Trophoblast cell (in vitro differentiated cells and primary cell): ENCODE data around the gene PJA1.
A peak's percentile ranks its signal among the peaks of the same experiment; 100 is the strongest.

Source experiments
- DNase-seq, 2 donors: peaks; one replicate each; pipeline ENCODE4 v3.0.0-alpha.2; 2016
- H2AFZ ChIP-seq: 2 replicates; pipeline ENCODE4 v1.6.1; 2013; ENCODE audit warnings: low read length, moderate library complexity, mild to moderate bottlenecking; ENCODE audit not compliant: insufficient read depth, poor library complexity
- H2AK5ac ChIP-seq: 2 replicates; pipeline ENCODE4 v1.6.1; 2013; ENCODE audit warnings: mild to moderate bottlenecking, low read length
- H2BK120ac ChIP-seq: 2 replicates; pipeline ENCODE4 v1.6.1; 2013; ENCODE audit warnings: low read length, mild to moderate bottlenecking, moderate library complexity; ENCODE audit not compliant: insufficient read depth, poor library complexity
- H2BK12ac ChIP-seq: 2 replicates; pipeline ENCODE4 v1.6.1; 2013; ENCODE audit warnings: mild to moderate bottlenecking, low read length, moderate library complexity
- H2BK5ac ChIP-seq: 2 replicates; pipeline ENCODE4 v1.6.1; 2013; ENCODE audit warnings: low read length, low read depth, moderate library complexity, mild to moderate bottlenecking; ENCODE audit not compliant: poor library complexity
- H3K14ac ChIP-seq: 2 replicates; pipeline ENCODE4 v1.6.1; 2013; ENCODE audit warnings: mild to moderate bottlenecking, low read length
- H3K18ac ChIP-seq: 2 replicates; pipeline ENCODE4 v1.6.1; 2013; ENCODE audit warnings: mild to moderate bottlenecking, low read length
- H3K23ac ChIP-seq: 2 replicates; pipeline ENCODE4 v1.6.1; 2013; ENCODE audit warnings: low read length
- H3K27ac ChIP-seq: 2 replicates; pipeline ENCODE4 v1.5.1; 2013; ENCODE audit warnings: low read depth, mild to moderate bottlenecking, inconsistent platforms, low read length, moderate library complexity
- H3K27me3 ChIP-seq: 2 replicates; pipeline ENCODE4 v1.6.1; 2013; ENCODE audit warnings: inconsistent platforms, mild to moderate bottlenecking, low read length, moderate library complexity; ENCODE audit not compliant: insufficient read depth
- H3K36me3 ChIP-seq, 2 experiments: 1 replicate in 1 of 2; 2 replicates in 1 of 2; pipeline ENCODE4 v1.6.1; 2013; ENCODE audit warnings: low read length in 2 of 2, mild to moderate bottlenecking in 2 of 2, moderate library complexity in 1 of 2; ENCODE audit not compliant: insufficient read depth in 2 of 2, control insufficient read depth in 1 of 2
- H3K4ac ChIP-seq: 2 replicates; pipeline ENCODE4 v1.6.1; 2013; ENCODE audit warnings: low read depth, mild to moderate bottlenecking, low read length, moderate library complexity
- H3K4me1 ChIP-seq, 2 experiments: 1 replicate in 1 of 2; 2 replicates in 1 of 2; pipeline ENCODE4 v1.6.1; 2013; ENCODE audit warnings: low read length in 2 of 2, mild to moderate bottlenecking in 2 of 2, moderate library complexity in 1 of 2; ENCODE audit not compliant: insufficient read depth in 2 of 2, control insufficient read depth in 1 of 2
- H3K4me2 ChIP-seq: 2 replicates; pipeline ENCODE4 v1.6.1; 2013; ENCODE audit warnings: inconsistent platforms, mild to moderate bottlenecking, low read length, moderate library complexity
- H3K4me3 ChIP-seq: 2 replicates; pipeline ENCODE4 v1.5.1; 2013; ENCODE audit warnings: mild to moderate bottlenecking, low read depth, low read length, inconsistent platforms
- H3K79me1 ChIP-seq: one replicate; pipeline ENCODE4 v1.6.1; 2013; ENCODE audit warnings: low read length
- H3K79me2 ChIP-seq: 2 replicates; pipeline ENCODE4 v1.6.1; 2013; ENCODE audit warnings: low read length, mild to moderate bottlenecking; ENCODE audit not compliant: control insufficient read depth, insufficient read depth, poor library complexity
- H3K9ac ChIP-seq: 2 replicates; pipeline ENCODE4 v1.6.1; 2013; ENCODE audit warnings: mild to moderate bottlenecking, low read length
- H3K9me3 ChIP-seq: 2 replicates; pipeline ENCODE4 v1.6.1; 2013; ENCODE audit warnings: low read depth, mild to moderate bottlenecking, control low read depth, inconsistent platforms, low read length; ENCODE audit not compliant: insufficient read depth
- H4K12ac ChIP-seq: 2 replicates; pipeline ENCODE4 v1.6.1; 2013; ENCODE audit warnings: low read depth, mild to moderate bottlenecking, low read length, moderate library complexity
- H4K8ac ChIP-seq: 2 replicates; pipeline ENCODE4 v1.6.1; 2013; ENCODE audit warnings: low read depth, mild to moderate bottlenecking, low read length, moderate library complexity
- H4K91ac ChIP-seq: one replicate; pipeline ENCODE4 v1.6.1; 2013; ENCODE audit warnings: low read depth, mild to moderate bottlenecking, low read length, moderate library complexity
- WGBS: extraction: QIAGEN DNeasy Blood & Tissue Kit; methylation state at CpG from one replicate; pipeline ENCODE4 v1.1.7; 2013; ENCODE audit warnings: missing lambda C conversion rate; ENCODE audit not compliant: insufficient read length, insufficient coverage; ENCODE audit errors: extremely low coverage; 5-methylcytosine and 5-hydroxymethylcytosine counted together

PJA1 gene

DNA sequence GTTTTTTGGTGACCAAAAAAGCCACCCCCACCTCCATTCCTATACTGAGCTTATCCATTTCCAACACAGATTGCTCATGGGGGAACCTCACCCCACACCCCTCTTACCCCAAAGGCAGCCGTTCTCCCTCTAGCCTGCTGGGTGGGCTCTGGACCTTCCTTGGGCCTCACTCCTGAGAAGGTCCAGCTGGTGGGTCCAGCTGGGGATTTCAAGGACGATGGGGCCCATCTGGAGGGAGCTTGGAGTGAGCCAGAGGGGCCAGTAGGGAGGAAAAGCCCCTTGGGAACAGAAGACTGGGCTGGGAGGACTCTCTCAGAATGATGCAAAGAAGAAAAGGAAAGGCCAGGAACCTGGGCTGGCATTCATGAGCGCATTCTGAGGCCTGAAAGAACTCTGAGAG, 42.0 kb upstream of the PJA1 start:
- H4K8ac ChIP-seq, result no peak overlapping the region
- H3K36me3 ChIP-seq, result no peaks in the 10 kb centered on the region
- H3K23ac ChIP-seq, result no peak overlapping the region
- no peak overlapping the region for H4K12ac ChIP-seq
- H3K4ac ChIP-seq, result no peak overlapping the region
- no peak overlapping the region for H3K27ac ChIP-seq
- no peaks in the 10 kb centered on the region for H3K27me3 ChIP-seq
- no peaks in the 10 kb centered on the region for H3K79me1 ChIP-seq
- H3K79me2 ChIP-seq, result no peaks in the 10 kb centered on the region
- DNase-seq, result no peak
- H2BK5ac ChIP-seq, result no peak overlapping the region
- H3K9ac ChIP-seq, result no peak overlapping the region
- no peak overlapping the region for H2AK5ac ChIP-seq
- no peak overlapping the region for H3K14ac ChIP-seq
- H2BK12ac ChIP-seq, result no peak overlapping the region
- no peak overlapping the region for H3K18ac ChIP-seq
- H3K9me3 ChIP-seq, result no peaks in the 10 kb centered on the region
- H3K4me3 ChIP-seq, result no peak overlapping the region
- peaks cover 0 to 3% of the 10 kb centered on the region in 2 experiments for H3K4me1 ChIP-seq
- H3K4me2 ChIP-seq, result no peak overlapping the region
- H2AFZ ChIP-seq, result no peak overlapping the region
- H2BK120ac ChIP-seq, result no peak overlapping the region
- no peak overlapping the region for H4K91ac ChIP-seq
- WGBS, result no CpG with 5 or more reads among the region's 3 CpGs

DNA sequence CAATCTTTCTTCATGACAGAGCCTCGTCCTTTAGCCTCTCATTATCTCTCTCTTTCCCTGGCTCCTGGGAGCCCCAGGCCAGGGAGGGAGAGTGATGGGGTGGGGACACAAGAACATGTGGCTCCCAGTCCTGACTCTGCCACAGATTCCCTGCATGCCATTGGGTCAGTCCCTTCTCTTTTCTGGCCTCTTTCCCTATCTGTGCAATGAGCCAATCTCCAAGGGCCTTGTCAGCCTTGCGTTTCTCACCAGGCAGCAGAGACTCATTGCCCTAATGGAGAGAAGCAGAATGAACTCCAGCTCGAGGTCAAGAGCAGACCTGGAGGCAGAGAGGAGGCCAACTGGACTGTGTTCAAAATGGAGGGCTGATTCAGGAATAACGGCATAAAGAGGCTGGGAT, 38.4 kb upstream of the PJA1 start:
- Histone ChIP-seq H3K4me1 (peaks cover 0 to 3% of the 10 kb centered on the region in 2 experiments), H2BK12ac (no peak overlapping the region), H3K18ac (no peak overlapping the region), H2BK120ac (no peak overlapping the region), H2AK5ac (no peak overlapping the region), H3K27me3 (no peaks in the 10 kb centered on the region), H3K4ac (no peak overlapping the region), H3K4me2 (no peak overlapping the region), H3K79me1 (no peaks in the 10 kb centered on the region), H3K79me2 (no peaks in the 10 kb centered on the region), H3K23ac (no peak overlapping the region), H4K91ac (no peak overlapping the region), H3K9me3 (no peaks in the 10 kb centered on the region), H2AFZ (no peak overlapping the region), H2BK5ac (no peak overlapping the region), H4K8ac (no peak overlapping the region), H4K12ac (no peak overlapping the region), H3K4me3 (no peak overlapping the region), H3K36me3 (no peaks in the 10 kb centered on the region), H3K14ac (no peak overlapping the region), H3K27ac (no peak overlapping the region), H3K9ac (no peak overlapping the region)
- DNase-seq, result no peak
- WGBS, result no CpG with 5 or more reads among the region's 4 CpGs

DNA sequence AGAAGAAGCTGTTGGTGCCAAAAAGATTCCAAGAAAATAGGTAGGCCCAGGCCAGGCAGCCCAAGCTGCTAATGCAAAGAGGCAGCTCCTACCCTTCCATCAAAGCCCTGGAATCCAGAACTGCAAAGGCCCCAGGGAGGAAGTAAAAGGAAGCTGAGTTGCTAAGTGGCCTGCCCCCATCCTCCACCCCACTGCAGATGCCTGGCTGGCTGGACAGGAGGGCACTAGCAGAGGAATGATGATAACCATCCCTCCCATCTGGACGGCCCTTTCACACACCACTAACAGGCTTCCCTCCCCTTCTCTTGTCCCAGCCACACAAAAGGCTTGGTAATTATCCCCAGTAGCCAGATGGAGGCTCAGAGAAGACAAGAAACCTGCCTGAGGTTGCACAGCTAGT, 32.4 kb upstream of the PJA1 start:
- Histone ChIP-seq H2AK5ac (no peak overlapping the region), H3K79me1 (no peaks in the 10 kb centered on the region), H3K14ac (no peak overlapping the region), H2BK5ac (no peak overlapping the region), H3K4me1 (peaks cover 19 to 30% of the 10 kb centered on the region in 2 experiments), H3K4me2 (peak overlapping the region; percentile 4), H3K18ac (no peak overlapping the region), H3K4ac (no peak overlapping the region), H2BK120ac (no peak overlapping the region), H2AFZ (no peak overlapping the region), H2BK12ac (no peak overlapping the region), H3K9ac (no peak overlapping the region), H3K27me3 (no peaks in the 10 kb centered on the region), H3K4me3 (no peak overlapping the region), H3K9me3 (no peaks in the 10 kb centered on the region), H4K8ac (no peak overlapping the region), H3K36me3 (no peaks in the 10 kb centered on the region), H4K91ac (no peak overlapping the region), H3K79me2 (no peaks in the 10 kb centered on the region), H3K23ac (no peak overlapping the region), H4K12ac (no peak overlapping the region), H3K27ac (peak overlapping the region; percentile 43)
- DNase-seq, result peak in 1 of 2 donors; percentile 7
- WGBS, result no CpG with 5 or more reads among the region's 1 CpG

DNA sequence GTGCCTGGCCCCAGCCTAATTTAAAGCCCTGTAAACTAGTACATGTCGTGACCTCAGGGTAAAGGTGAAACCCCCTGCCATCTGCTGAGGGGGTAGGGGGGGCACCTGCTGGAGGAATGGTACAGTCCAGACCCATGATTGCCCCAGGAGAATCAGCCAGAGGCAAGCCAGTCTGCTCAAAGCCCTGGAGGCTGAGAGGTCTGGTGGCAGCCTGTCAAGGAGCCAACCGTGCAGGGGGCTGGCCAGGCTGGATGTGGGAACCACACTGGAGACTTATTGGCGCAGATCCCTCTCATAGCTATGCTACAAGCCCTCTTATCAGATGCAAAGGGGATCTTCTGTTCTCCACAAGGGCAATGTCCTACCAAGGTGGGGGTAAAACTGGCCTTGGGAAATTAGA, 31.4 kb upstream of the PJA1 start:
- no peaks in the 10 kb centered on the region for H3K9me3 ChIP-seq
- no peak overlapping the region for H2BK120ac ChIP-seq
- no peak overlapping the region for H3K27ac ChIP-seq
- H3K14ac ChIP-seq, result no peak overlapping the region
- H2BK12ac ChIP-seq, result no peak overlapping the region
- no peaks in the 10 kb centered on the region for H3K79me2 ChIP-seq
- no peak overlapping the region for H4K12ac ChIP-seq
- no peaks in the 10 kb centered on the region for H3K79me1 ChIP-seq
- H3K36me3 ChIP-seq, result no peaks in the 10 kb centered on the region
- H3K9ac ChIP-seq, result no peak overlapping the region
- no peak overlapping the region for H4K8ac ChIP-seq
- DNase-seq, result no peak
- H4K91ac ChIP-seq, result no peak overlapping the region
- H3K4me3 ChIP-seq, result no peak overlapping the region
- H2BK5ac ChIP-seq, result no peak overlapping the region
- no peak overlapping the region for H3K18ac ChIP-seq
- peaks cover 19 to 33% of the 10 kb centered on the region in 2 experiments for H3K4me1 ChIP-seq
- no peak overlapping the region for H3K23ac ChIP-seq
- H2AFZ ChIP-seq, result no peak overlapping the region
- no CpG with 5 or more reads among the region's 3 CpGs for WGBS
- no peaks in the 10 kb centered on the region for H3K27me3 ChIP-seq
- H2AK5ac ChIP-seq, result no peak overlapping the region
- H3K4ac ChIP-seq, result no peak overlapping the region
- peak overlapping the region; percentile 17 for H3K4me2 ChIP-seq
